NCI-H1436 (cell line): Measurements from ENCODE around the gene STUB1.
A peak's percentile ranks its signal among the peaks of the same experiment; 100 is the strongest.

Source experiments
- DNase-seq: peaks from one replicate; lab custom pipeline; 2025; lab: John Stamatoyannopoulos, UW

Gene STUB1

GRCh38 chr16:694863-695354, 14.7 kb downstream of the STUB1 start:
- no peak for DNase-seq

GRCh38 chr16:695355-696089, 15.3 kb downstream of the STUB1 start:
- peak; percentile 17 for DNase-seq

- DNase-seq, result no peak
Measured at GRCh38 chr16:698911-699671, 18.9 kb downstream of the STUB1 start.

GRCh38 chr16:700684-701584, 20.7 kb downstream of the STUB1 start:
- no peak for DNase-seq

GRCh38 chr16:702341-702740, 22.1 kb downstream of the STUB1 start:
- DNase-seq, result no peak

- DNase-seq, result no peak
Measured at GRCh38 chr16:703406-703805, 23.2 kb downstream of the STUB1 start.

GRCh38 chr16:704047-704446, 23.8 kb downstream of the STUB1 start:
- no peak for DNase-seq

GRCh38 chr16:704552-705380, 24.6 kb downstream of the STUB1 start:
- no peak for DNase-seq

GRCh38 chr16:705431-706188, 25.4 kb downstream of the STUB1 start, which contains the start of gene FBXL16:
Gene FBXL16, minus strand, starts transcription at chr16:705801. Its CDS starts 8,396 bp downstream, at chr16:697405.
- peak; percentile 79 for DNase-seq

- peak; percentile 43 for DNase-seq
Measured at GRCh38 chr16:706189-707061, 26.2 kb downstream of the STUB1 start.

GRCh38 chr16:707062-707538, 26.9 kb downstream of the STUB1 start:
- DNase-seq, result no peak

GRCh38 chr16:708019-708418, 27.8 kb downstream of the STUB1 start:
- DNase-seq, result no peak

- DNase-seq, result no peak
Measured at GRCh38 chr16:708959-709358, 28.7 kb downstream of the STUB1 start.

- DNase-seq, result peak; percentile 91
Measured at GRCh38 chr16:709566-710499, 29.6 kb downstream of the STUB1 start.

GRCh38 chr16:710500-711075, 30.4 kb downstream of the STUB1 start:
- no peak for DNase-seq

- DNase-seq, result no peak
Measured at GRCh38 chr16:711084-711483, 30.9 kb downstream of the STUB1 start.

GRCh38 chr16:711548-712320, 31.5 kb downstream of the STUB1 start:
- DNase-seq, result peak; percentile 48
